Activated T-helper 17 cell treated with anti-CD3 and anti-CD28 coated beads, Interleukin-2, amount 50 U/mL, for 72 hours (primary cell): ENCODE measurements around the gene TP53. TPM values are rescaled to one million over a fixed set of nuclear protein-coding genes. Genes with fewer than 3 reads are reported as not detected.

Experiments used
- ATAC-seq: fragments of 150-1000 bp; cut with Tn5 transposase; replicated peaks from 2 replicates; pipeline ENCODE4 v1.10.0; 2021; ENCODE audit warnings: mild to moderate bottlenecking, moderate library complexity
- H3K27ac Mint-ChIP-seq: one replicate; pipeline ENCODE4 v1.8.0; 2022; ENCODE audit warnings: mixed read lengths
- H3K27me3 Mint-ChIP-seq: one replicate; pipeline ENCODE4 v1.8.0; 2022; ENCODE audit warnings: mixed read lengths
- H3K36me3 Mint-ChIP-seq: one replicate; pipeline ENCODE4 v1.8.0; 2022; ENCODE audit warnings: low read depth, mild to moderate bottlenecking, mixed read lengths
- H3K4me1 Mint-ChIP-seq: one replicate; pipeline ENCODE4 v1.8.0; 2022; ENCODE audit warnings: mixed read lengths
- H3K4me3 Mint-ChIP-seq: one replicate; pipeline ENCODE4 v1.8.0; 2022; ENCODE audit warnings: mild to moderate bottlenecking, mixed read lengths
- H3K9me3 Mint-ChIP-seq: one replicate; pipeline ENCODE4 v1.8.0; 2022; ENCODE audit warnings: mixed read lengths
- total RNA-seq, 2 donors: library from RNA; stranded (reverse); gene quantifications; one replicate each; pipeline ENCODE4 v1.2.3, GENCODE V29; 2022

Gene TP53
- total RNA-seq, 2 donors from 2014 or later: 79.0 to 137 TPM

- Mint-ChIP-seq H3K36me3 (no peaks in the 10 kb centered on the region), H3K27ac (no peak overlapping the region), H3K27me3 (peaks cover 59% of the 10 kb centered on the region)
Measured at GRCh38 chr17:7712111-7712771, 25.0 kb upstream of the TP53 start.

DNA sequence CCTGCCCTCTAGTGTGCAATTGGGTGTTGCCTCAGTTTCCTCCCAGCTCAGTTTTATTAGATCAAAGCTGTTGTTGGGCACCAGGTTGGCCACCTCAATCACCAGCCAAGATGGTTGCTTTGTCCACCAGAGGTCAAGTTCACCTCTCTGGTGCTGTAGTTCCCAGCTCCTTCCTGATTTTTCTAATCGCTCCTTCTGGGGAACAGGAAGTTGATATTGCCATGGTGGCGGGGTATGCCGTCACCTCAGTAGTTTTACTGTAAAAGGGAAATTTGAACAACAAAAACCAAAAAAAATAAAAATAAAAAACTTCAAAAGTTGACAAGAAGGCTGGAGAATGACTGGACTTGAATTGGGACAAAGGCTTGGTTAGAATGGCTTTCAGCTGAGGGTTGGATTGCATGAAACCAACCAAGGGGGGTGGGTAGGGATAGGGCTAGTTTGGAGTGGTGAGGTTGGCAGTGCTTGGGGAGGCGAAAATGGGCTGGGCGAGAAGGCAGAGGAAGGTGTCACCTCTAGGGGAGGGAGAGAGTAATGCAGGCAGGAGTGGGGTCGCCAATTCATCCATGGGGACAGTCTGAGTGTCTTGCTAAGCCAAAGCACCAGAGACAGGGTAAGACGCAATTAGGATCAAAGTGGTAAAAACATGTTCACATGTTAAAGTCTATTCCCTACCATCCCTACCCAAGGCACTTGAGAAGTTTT lies 23.9 kb upstream of the TP53 start:
- no peak for ATAC-seq
- Mint-ChIP-seq H3K4me1 (peaks cover 14% of the 10 kb centered on the region), H3K9me3 (no peaks in the 10 kb centered on the region), H3K36me3 (no peaks in the 10 kb centered on the region), H3K27ac (no peak overlapping the region), H3K27me3 (peaks cover 60% of the 10 kb centered on the region), H3K4me3 (no peak overlapping the region)

More at GRCh38 chr17:7712111-7712771, 25.0 kb upstream of the TP53 start:
- Mint-ChIP-seq H3K4me3 (no peak overlapping the region), H3K9me3 (no peaks in the 10 kb centered on the region), H3K4me1 (peaks cover 14% of the 10 kb centered on the region)
- ATAC-seq: no peak

DNA sequence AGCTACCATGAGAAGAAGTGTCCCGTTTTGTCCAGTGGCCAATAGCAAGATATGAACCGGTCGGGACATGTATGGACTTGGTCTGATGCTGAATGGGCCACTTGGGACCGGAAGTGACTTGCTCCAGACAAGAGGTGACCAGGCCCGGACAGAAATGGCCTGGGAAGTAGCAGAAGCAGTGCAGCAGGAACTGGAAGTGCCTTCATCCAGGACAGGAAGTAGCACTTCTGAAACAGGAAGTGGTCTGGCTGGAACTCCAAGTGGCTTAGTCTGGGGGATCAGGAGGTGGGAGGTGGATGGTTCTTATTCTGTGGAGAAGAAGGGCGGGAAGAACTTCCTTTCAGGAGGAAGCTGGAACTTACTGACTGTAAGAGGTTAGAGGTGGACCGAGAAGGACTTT lies 23.0 kb upstream of the TP53 start:
- H3K36me3 Mint-ChIP-seq: no peaks in the 10 kb centered on the region
- no peak overlapping the region for H3K4me3 Mint-ChIP-seq
- H3K4me1 Mint-ChIP-seq: peaks cover 14% of the 10 kb centered on the region
- H3K27me3 Mint-ChIP-seq: peaks cover 58% of the 10 kb centered on the region
- no peaks in the 10 kb centered on the region for H3K9me3 Mint-ChIP-seq
- H3K27ac Mint-ChIP-seq: peak overlapping the region; percentile 15
- no peak for ATAC-seq

DNA sequence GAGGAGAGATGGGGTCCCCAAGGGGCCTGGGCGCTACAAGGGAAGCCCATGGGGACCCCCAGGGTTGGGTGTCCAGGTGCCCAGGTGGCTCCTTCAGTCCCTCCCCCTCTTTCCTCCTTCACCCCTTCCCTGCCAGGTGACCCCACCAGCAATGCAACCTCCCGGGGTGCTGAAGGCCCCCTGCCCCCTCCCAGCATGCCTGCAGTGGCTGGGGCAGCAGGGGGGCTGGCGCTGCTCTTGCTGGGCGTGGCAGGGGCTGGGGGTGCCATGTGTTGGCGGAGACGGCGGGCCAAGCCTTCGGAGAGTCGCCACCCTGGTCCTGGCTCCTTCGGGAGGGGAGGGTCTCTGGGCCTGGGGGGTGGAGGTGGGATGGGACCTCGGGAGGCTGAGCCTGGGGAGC lies 21.7 kb upstream of the TP53 start:
- no peak for ATAC-seq
- H3K4me1 Mint-ChIP-seq: peaks cover 18% of the 10 kb centered on the region
- no peak overlapping the region for H3K27ac Mint-ChIP-seq
- no peak overlapping the region for H3K4me3 Mint-ChIP-seq
- peaks cover 6% of the 10 kb centered on the region for H3K36me3 Mint-ChIP-seq
- H3K27me3 Mint-ChIP-seq: peaks cover 59% of the 10 kb centered on the region
- H3K9me3 Mint-ChIP-seq: no peaks in the 10 kb centered on the region

GRCh38 chr17:7707858-7708750 lies 20.8 kb upstream of the TP53 start:
- Mint-ChIP-seq H3K9me3 (no peaks in the 10 kb centered on the region), H3K27me3 (peaks cover 62% of the 10 kb centered on the region), H3K4me3 (no peak overlapping the region), H3K4me1 (peaks cover 25% of the 10 kb centered on the region), H3K27ac (no peak overlapping the region), H3K36me3 (peaks cover 13% of the 10 kb centered on the region)
- no peak for ATAC-seq

GRCh38 chr17:7707446-7707845 lies 20.2 kb upstream of the TP53 start:
- Mint-ChIP-seq H3K4me3 (no peak overlapping the region), H3K36me3 (peaks cover 20% of the 10 kb centered on the region), H3K4me1 (peaks cover 22% of the 10 kb centered on the region), H3K27ac (no peak overlapping the region), H3K9me3 (no peaks in the 10 kb centered on the region), H3K27me3 (peaks cover 57% of the 10 kb centered on the region)
- ATAC-seq: no peak

GRCh38 chr17:7706631-7707354 lies 19.5 kb upstream of the TP53 start:
- Mint-ChIP-seq H3K27ac (no peak overlapping the region), H3K36me3 (peaks cover 26% of the 10 kb centered on the region)

DNA sequence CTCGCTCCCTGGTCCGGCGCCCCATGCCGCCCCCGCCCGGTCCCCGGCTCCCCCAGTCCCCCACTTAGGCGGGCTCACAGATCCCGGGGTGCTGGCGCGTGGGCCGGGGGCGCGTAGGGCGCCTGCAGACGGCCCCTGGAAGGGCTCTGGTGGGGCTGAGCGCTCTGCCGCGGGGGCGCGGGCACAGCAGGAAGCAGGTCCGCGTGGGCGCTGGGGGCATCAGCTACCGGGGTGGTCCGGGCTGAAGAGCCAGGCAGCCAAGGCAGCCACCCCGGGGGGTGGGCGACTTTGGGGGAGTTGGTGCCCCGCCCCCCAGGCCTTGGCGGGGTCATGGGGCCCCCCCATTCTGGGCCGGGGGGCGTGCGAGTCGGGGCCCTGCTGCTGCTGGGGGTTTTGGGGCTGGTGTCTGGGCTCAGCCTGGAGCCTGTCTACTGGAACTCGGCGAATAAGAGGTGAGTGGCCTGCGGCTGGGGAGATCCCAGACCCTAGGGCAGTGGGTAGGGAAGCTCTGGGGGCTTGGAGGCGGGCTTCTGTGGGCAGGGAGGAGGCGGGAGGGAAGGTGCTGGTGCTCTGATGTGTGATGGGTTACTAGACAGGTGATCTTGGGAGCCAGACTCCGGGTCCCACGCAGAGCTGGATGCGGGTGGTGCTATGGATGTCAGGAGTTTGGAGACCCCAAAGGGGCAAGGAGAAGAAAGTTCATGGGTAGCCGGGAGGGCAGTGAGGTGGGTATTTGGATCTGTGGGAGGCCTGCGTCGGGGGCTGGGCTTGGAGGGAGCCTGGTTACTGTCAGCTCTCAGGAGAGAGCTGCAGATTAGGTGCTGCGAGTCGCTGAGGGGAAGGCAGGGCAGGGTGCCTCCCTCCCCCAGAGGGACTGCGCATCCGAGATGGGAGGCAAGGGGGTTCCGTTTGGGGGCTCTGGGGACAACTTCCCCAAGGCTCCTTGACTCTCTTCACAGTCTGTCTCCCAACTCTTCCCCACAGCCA lies 18.3 kb upstream of the TP53 start:
- H3K4me1 Mint-ChIP-seq: peaks cover 17% of the 10 kb centered on the region
- ATAC-seq: no peak
- no peaks in the 10 kb centered on the region for H3K9me3 Mint-ChIP-seq
- no peak overlapping the region for H3K27ac Mint-ChIP-seq
- H3K27me3 Mint-ChIP-seq: peaks cover 48% of the 10 kb centered on the region
- H3K36me3 Mint-ChIP-seq: peaks cover 39% of the 10 kb centered on the region
- no peak overlapping the region for H3K4me3 Mint-ChIP-seq

More at GRCh38 chr17:7706631-7707354, 19.5 kb upstream of the TP53 start:
- peaks cover 20% of the 10 kb centered on the region for H3K4me1 Mint-ChIP-seq
- ATAC-seq: no peak
- peaks cover 57% of the 10 kb centered on the region for H3K27me3 Mint-ChIP-seq
- no peaks in the 10 kb centered on the region for H3K9me3 Mint-ChIP-seq
- no peak overlapping the region for H3K4me3 Mint-ChIP-seq

GRCh38 chr17:7704601-7705268 lies 17.4 kb upstream of the TP53 start, which contains the start of gene EFNB3:
Gene EFNB3, plus strand, starts transcription at chr17:7705202. Its CDS starts 397 bp downstream, at chr17:7705599.
- ATAC-seq: peak; percentile 23
- H3K27ac Mint-ChIP-seq: no peak within 1 kb of the TSS
- peak within 1 kb of the TSS; percentile 63 for H3K4me3 Mint-ChIP-seq
- peaks cover 41% of the 10 kb centered on the region for H3K27me3 Mint-ChIP-seq
- no peaks in the 10 kb centered on the region for H3K9me3 Mint-ChIP-seq
- peaks cover 47% of the 10 kb centered on the region for H3K36me3 Mint-ChIP-seq
- H3K4me1 Mint-ChIP-seq: peaks cover 11% of the 10 kb centered on the region

DNA sequence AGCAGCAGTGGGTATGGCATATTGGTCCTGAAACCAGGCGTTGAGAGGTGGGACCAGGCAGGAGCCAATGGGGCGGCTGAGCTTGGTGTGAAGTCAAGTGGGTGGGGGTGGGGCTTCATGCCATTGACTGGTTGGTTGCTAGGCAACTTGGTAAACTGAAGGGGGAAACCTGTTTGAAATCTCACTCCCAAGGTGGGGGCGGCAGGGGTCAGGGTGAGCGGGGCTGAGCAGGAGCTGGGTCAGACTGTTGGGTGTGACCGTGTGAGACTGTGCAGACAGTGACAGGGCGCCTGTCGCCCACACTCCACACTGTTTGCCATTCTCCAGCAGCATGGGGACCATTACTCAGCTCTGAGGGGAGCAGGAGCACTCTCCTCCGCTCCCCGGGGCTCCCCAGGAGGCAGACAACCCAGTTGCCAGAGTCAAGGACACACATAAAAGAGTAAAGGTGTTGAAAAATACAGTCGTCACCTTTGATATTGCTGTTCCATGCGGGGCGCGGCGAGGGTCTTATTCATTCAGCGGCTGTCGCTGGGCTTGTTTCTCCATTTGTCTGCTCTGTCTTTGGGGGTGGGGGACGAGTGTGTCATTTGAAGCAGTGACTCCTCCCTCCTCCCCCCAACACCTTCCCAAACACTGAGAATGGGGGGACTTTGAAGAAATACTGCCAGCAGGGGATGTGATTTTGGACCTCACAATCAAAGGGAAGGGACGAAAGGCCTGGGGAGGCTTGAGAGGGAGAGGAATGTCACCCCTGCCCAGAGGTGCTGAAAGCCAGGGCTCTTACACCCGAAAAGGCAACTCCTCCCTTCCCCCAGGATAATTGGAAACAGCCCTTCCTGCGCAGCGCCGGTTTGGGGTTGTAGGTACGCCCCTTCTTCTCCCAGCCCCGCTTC lies 16.5 kb upstream of the TP53 start:
- no peaks in the 10 kb centered on the region for H3K9me3 Mint-ChIP-seq
- H3K27me3 Mint-ChIP-seq: peaks cover 39% of the 10 kb centered on the region
- peak overlapping the region; percentile 63 for H3K4me3 Mint-ChIP-seq
- peaks cover 11% of the 10 kb centered on the region for H3K4me1 Mint-ChIP-seq
- H3K36me3 Mint-ChIP-seq: peaks cover 48% of the 10 kb centered on the region
- ATAC-seq: peak; percentile 29
- H3K27ac Mint-ChIP-seq: no peak overlapping the region

GRCh38 chr17:7702776-7703175 lies 15.5 kb upstream of the TP53 start:
- H3K4me1 Mint-ChIP-seq: peaks cover 11% of the 10 kb centered on the region
- H3K4me3 Mint-ChIP-seq: no peak overlapping the region
- no peaks in the 10 kb centered on the region for H3K9me3 Mint-ChIP-seq
- no peak for ATAC-seq
- H3K27ac Mint-ChIP-seq: no peak overlapping the region
- H3K27me3 Mint-ChIP-seq: peaks cover 35% of the 10 kb centered on the region
- H3K36me3 Mint-ChIP-seq: peaks cover 54% of the 10 kb centered on the region

- no peaks in the 10 kb centered on the region for H3K9me3 Mint-ChIP-seq
- peaks cover 62% of the 10 kb centered on the region for H3K36me3 Mint-ChIP-seq
- H3K4me1 Mint-ChIP-seq: peaks cover 11% of the 10 kb centered on the region
- H3K27me3 Mint-ChIP-seq: peaks cover 31% of the 10 kb centered on the region
- no peak overlapping the region for H3K4me3 Mint-ChIP-seq
- no peak for ATAC-seq
- no peak overlapping the region for H3K27ac Mint-ChIP-seq
Measured at GRCh38 chr17:7701681-7702080, 14.4 kb upstream of the TP53 start.
